NT2/D1 (cell line): ENCODE data around the gene NFIX.

ENCODE experiments used
- SUZ12 ChIP-seq: IDR thresholded peaks from 2 replicates; pipeline ENCODE4 v1.6.1; 2011; ENCODE audit not compliant: insufficient read length, insufficient read depth; ENCODE audit errors: extremely low read depth
- YY1 ChIP-seq: IDR thresholded peaks from 2 replicates; pipeline ENCODE4 v1.6.1; 2011; ENCODE audit not compliant: insufficient read length, insufficient read depth
- ZNF274 ChIP-seq: IDR thresholded peaks from 2 replicates; pipeline ENCODE4 v1.6.1; 2011; ENCODE audit warnings: mild to moderate bottlenecking, low read depth, low read length

DNA sequence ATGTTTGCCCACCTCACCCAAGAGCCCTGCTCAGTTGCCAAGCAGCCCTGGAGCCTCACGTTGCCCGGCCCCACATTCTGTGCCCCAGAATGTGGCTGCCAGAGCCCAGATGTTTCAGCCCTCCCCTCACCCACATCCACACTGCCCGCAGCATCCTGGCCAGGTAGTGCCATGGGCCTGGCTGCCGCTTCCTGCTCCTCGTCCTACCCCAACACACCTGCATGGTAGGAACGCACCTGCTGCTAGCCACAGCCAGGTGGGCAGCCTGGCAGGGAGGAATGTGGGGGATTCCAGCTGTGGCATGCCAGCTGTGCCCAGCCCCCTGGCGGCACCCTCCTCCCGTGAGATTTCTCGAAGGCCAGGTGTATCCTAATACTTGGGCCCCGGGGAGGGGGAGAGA is 7.5 kb upstream of the NFIX start:
- TF ChIP-seq YY1 (no peak), ZNF274 (no peak), SUZ12 (no peak)
